ENCODE measurements around the gene SELENOM.
"Not testable (repeated sequence)": the region's sequence is repeated elsewhere in the genome, so short reads cannot be mapped to it uniquely, and the experiment has no call there.

Gene SELENOM

DNA sequence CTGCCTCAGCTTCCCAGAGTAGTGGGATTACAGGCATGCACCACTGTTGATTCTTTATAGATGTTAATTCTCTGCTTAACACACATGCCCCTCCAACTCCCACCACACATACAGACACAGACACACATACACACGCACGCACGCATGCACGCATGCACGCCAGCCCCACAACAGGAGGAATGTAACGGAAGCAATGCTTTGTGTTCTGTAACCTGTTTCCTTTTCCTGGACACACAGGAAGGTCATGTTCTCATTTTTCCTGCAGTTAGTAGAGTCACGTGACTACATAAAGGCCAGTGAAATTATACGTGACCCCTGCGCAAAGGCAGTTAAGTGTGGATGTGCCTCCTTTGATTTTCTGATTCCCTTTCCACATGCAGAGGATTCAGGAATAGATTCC, 34.2 kb downstream of the SELENOM start:
- DNase-seq: not testable (repeated sequence)

DNA sequence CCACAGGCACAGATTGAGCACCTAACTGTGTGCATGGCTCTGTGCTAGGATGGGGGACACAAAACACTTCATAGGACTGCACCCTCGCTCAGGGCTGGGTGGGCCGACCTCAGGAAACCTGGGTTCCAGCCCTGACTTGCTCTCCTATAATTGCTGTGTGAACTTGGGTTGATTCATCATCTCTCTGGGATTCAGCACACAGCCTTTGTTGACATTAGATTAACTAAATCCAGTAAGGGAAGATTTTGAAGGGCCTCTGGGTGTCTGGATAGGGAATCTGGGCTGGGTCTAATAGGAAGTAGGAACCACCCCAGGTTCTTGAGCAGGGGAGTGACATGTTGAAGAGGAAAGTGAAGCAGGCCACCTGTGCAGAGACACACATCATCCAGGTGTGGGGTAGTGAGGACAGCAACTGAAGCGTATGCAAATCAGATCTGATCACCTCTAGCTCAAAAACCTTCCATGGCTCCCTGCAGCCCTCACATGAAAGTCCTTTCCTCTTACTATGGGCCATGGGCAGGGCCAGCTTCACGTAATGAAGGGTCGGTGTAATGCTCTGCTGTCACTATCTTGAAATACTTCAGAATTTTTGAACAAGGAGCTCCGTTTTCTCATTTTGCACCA, 37.6 kb downstream of the SELENOM start:
- DNase-seq: not testable (repeated sequence)

DNA sequence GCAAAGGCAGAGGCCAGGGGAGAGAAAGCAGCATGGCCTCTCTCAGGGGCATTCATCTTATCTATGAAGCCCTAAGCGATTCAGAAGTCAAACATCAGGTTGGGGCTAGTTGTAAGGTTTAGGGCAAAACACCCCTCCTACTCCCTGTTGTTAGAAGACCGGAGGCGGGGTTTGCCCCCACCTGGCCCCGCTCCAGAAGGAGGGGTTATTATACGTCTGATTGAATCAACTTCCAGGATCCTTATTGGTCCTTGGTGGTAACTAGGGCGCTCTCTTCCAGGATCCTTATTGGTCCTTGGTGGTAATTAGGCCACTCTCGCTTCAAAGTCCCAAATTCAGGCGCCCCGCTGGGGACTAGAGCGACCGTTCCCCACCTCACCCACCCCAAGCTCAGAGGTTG, 38.4 kb downstream of the SELENOM start:
- no peak for DNase-seq

DNA sequence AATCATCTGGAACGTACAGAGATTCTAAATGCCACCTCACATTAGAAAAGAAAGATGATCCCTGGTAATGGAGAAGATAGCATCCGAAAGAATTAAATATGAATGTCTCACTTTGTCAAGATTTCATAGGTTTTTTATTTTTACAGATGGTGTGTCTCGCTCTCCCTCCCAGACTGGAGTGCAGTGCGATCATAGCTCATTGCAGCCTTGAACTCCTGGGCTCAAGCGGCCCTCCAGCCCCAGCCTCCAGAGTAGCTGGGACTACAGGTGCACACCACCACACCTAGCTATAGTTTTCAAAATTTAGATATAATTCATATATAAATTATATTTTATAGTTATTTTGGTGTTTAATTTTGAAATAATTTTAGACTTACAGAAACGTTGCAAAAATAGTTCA, 43.0 kb downstream of the SELENOM start:
- DNase-seq: no peak

DNA sequence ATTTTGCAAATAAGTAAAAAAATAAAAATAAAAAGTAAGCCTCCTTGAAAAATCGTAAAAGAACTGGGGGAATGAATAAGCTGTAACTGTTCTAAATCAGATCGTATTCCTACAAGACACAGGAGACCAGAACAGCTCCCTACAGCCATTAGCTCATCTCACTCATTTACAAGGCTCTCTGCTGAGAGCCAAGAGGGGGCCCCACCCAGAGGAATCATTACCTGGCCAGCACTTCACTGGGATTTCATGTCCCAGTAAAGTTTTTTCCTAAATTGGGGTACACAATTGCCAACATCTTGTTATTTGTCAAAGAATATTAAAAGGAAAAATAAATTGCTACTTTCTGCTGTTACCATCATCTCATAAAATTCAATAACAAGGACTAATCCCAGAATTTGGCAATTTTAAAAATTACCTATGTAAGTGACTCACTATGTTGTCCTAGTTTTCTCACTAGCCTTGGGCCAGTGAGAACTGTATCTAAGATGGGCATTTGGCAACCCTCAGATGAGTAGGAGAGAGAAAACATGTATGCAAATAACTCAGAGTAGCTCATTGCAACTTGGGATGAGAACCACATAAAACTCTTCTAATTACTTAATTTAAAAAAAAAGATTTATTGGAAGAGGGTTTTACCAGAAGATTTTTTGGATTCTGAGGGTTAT, 44.7 kb downstream of the SELENOM start:
- no peak for DNase-seq

DNA sequence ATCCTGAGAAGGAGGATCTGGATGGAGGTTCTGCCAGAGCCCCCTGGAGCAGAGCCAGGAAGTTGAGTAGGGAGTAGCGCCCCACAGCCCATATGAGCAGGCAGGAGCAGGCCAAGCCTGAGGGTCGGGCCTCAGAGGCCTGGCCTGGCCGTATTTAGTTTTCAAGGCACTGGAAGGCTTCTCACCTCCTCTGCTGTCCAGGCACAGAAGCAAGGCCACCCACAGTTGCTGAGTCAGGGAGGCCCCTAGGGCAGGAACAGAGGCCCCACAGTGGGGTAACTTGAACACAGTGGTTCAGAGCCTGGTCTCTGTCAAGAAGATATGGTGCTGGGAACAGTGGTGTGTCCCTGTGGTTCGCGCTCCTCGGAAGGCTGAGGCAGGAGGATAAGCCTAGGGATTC, 47.7 kb downstream of the SELENOM start:
- DNase-seq: not testable (repeated sequence)

DNA sequence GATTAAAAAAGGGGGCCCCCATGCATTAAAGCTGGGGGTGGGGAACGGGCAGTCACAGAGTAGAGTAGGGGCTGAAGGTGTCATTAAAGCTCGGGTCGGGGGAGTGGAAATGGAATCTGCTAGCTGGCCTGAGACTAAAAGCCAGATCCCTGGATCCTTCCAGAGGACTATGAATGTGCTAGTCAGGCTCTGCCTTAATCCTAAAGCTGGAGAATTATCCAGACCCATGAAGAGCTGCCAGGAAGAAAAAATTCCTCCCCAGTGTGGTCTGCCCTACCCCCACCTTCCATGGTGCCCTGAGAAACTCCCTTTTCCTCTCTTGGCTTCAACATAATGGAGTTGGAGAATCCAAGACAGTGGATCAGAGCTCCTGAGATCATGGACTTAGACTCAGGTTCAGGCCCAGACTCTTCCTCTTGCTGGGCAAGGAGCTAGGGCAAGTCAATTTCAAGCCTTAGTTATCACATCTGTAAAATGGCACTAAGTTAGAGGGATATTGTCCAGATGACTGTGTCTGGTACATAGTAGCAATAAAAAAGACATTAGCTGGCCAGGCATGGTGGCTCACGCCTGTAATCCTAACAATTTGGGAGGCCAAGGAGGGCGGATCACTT, 50.3 kb downstream of the SELENOM start:
- no peak for DNase-seq

DNA sequence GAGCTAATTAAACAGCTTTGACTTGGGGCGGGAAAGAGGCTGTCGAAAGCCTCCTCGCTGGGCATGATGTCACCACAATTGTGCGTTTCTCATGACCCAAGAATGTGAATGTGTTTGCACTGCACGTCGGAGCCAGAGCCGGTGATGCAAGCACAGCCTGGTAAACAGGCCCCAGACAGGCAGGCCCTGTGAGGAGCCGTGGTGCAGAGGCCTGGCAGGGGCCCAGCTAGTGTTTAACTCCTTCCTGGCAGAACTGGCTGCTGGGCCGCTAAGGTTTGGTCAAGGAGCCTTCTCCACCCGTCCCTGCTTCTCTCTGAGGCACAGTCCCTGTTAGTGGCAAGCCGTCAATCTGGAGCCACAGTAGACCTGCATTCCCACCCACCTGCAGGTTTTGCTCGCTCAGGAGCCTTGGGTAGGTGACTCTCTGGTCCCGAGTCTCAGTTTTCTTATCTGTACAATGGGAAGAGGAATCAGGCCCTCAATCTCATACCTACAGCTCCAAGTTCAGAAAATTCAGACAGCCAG, 51.7 kb downstream of the SELENOM start:
- DNase-seq: no peak

DNA sequence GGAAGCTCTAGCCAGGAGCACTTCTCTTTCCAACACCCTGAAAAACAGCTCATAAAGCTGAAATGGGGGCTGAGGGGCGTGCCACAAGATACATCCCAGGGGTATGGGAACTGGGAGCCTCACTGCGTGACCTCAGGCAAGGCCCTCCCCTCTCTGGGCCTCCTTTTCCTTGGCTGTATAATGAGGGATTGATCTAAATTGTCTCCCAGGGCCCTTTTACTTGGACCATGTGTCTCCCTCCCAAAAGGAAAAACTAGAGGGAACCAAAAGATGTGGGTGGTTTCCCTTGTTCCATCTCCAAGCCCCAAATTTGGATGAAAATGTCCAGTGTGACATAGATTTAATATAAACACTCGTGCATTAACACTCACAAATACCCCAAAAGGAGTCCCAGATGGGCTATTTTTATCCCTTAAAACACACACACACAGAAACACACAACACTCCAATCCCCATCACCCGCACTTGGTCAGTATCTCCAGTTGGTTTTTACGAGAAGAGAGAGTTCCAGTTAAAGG, 52.2 kb downstream of the SELENOM start:
- DNase-seq: no peak
